Measurements from ENCODE around the gene SH3RF1. TPM values are rescaled to one million over a fixed set of nuclear protein-coding genes. Genes with fewer than 3 reads are reported as not detected.

The SH3RF1 gene
- total RNA-seq, 1 donor from 2014 or later = 19.6 TPM

- Mint-ChIP-seq H3K27me3 (ENCODE audit: low read depth) (no peaks in the 10 kb centered on the region), H3K36me3 (no peaks in the 10 kb centered on the region), H3K4me3 (no peak overlapping the region), H3K27ac (peak overlapping the region; percentile 45), H3K4me1 (peaks cover 27% of the 10 kb centered on the region), H3K9me3 (no peaks in the 10 kb centered on the region)
- no peak for TF ChIP-seq CTCF (IDR thresholded peaks at IDR 0.05; ENCODE audit: unreplicated experiment)
- DNase-seq (ENCODE audit: low spot score in 2 of 2, unreplicated experiment in 2 of 2) = no peak
These were observed 210.2 kb downstream of the SH3RF1 start for GRCh38 chr4:169060391-169061091.

- no peak for TF ChIP-seq CTCF (IDR thresholded peaks at IDR 0.05; ENCODE audit: unreplicated experiment)
- Mint-ChIP-seq H3K27ac (peak overlapping the region; percentile 49), H3K9me3 (no peaks in the 10 kb centered on the region), H3K27me3 (ENCODE audit: low read depth) (no peaks in the 10 kb centered on the region), H3K36me3 (no peaks in the 10 kb centered on the region), H3K4me3 (no peak overlapping the region), H3K4me1 (peaks cover 27% of the 10 kb centered on the region)
- DNase-seq (ENCODE audit: low spot score in 2 of 2, unreplicated experiment in 2 of 2) = no peak
These were observed 211.2 kb downstream of the SH3RF1 start for GRCh38 chr4:169059306-169060211.

GRCh38 chr4:169058312-169058711 is 212.4 kb downstream of the SH3RF1 start:
- Mint-ChIP-seq H3K27ac (no peak overlapping the region), H3K4me1 (peaks cover 25% of the 10 kb centered on the region), H3K36me3 (no peaks in the 10 kb centered on the region), H3K27me3 (ENCODE audit: low read depth) (no peaks in the 10 kb centered on the region), H3K4me3 (no peak overlapping the region), H3K9me3 (no peaks in the 10 kb centered on the region)
- no peak for TF ChIP-seq CTCF (IDR thresholded peaks at IDR 0.05; ENCODE audit: unreplicated experiment)
- no peak for DNase-seq (ENCODE audit: low spot score in 2 of 2, unreplicated experiment in 2 of 2)

- H3K36me3 Mint-ChIP-seq = no peaks in the 10 kb centered on the region
- no peaks in the 10 kb centered on the region for H3K27me3 Mint-ChIP-seq (ENCODE audit: low read depth)
- no peak overlapping the region for H3K27ac Mint-ChIP-seq
- no peak for TF ChIP-seq CTCF (IDR thresholded peaks at IDR 0.05; ENCODE audit: unreplicated experiment)
- H3K4me3 Mint-ChIP-seq = no peak overlapping the region
- no peak for DNase-seq (ENCODE audit: low spot score in 2 of 2, unreplicated experiment in 2 of 2)
- H3K9me3 Mint-ChIP-seq = no peaks in the 10 kb centered on the region
- H3K4me1 Mint-ChIP-seq = peaks cover 30% of the 10 kb centered on the region
These were observed 215.9 kb downstream of the SH3RF1 start for GRCh38 chr4:169054879-169055278.

- Mint-ChIP-seq H3K27ac (no peak overlapping the region), H3K4me3 (no peak overlapping the region), H3K36me3 (no peaks in the 10 kb centered on the region), H3K9me3 (no peaks in the 10 kb centered on the region), H3K27me3 (ENCODE audit: low read depth) (no peaks in the 10 kb centered on the region), H3K4me1 (peaks cover 36% of the 10 kb centered on the region)
- no peak for DNase-seq (ENCODE audit: low spot score in 2 of 2, unreplicated experiment in 2 of 2)
- TF ChIP-seq CTCF (IDR thresholded peaks at IDR 0.05; ENCODE audit: unreplicated experiment) = no peak
These were observed 218.2 kb downstream of the SH3RF1 start for GRCh38 chr4:169052594-169052945.
